HepG2 (cell line): ENCODE data around the gene C5orf15.

Experiments used
- CEBPZ ChIP-seq: IDR thresholded peaks from 2 replicates; pipeline ENCODE4 v1.6.1; 2012; ENCODE audit warnings: low read length, improper control_type of control experiment
- CTCF ChIP-seq: sonication (generic); formaldehyde crosslinking; IDR thresholded peaks from 2 replicates; pipeline ENCODE4 v1.5.0; 2020; ENCODE audit warnings: mild to moderate bottlenecking, missing genetic modification reagents, moderate library complexity
- ESRRA ChIP-seq: sonication (generic); formaldehyde crosslinking; IDR thresholded peaks from 2 replicates; pipeline ENCODE4 v1.5.1; 2020; ENCODE audit warnings: mild to moderate bottlenecking, low read depth, missing genetic modification reagents
- FOSL2 ChIP-seq: sonication (generic); formaldehyde crosslinking; IDR thresholded peaks from 2 replicates; pipeline ENCODE4 v1.4.0; 2020; ENCODE audit warnings: missing genetic modification reagents
- FOXA1 ChIP-seq, 2 experiments: fragments of 450-650 bp in 1 of 2; sonication (generic) in 1 of 2; formaldehyde crosslinking in 1 of 2; IDR thresholded peaks; 2 replicates each; pipeline versions ENCODE4 v1.4.0 to v1.6.1; 2016 to 2020; ENCODE audit warnings: missing genetic modification reagents in 1 of 2
- FOXP4 ChIP-seq: sonication (generic); formaldehyde crosslinking; IDR thresholded peaks from 2 replicates; pipeline ENCODE4 v1.4.0; 2020; ENCODE audit warnings: missing genetic modification reagents
- KMT2A ChIP-seq: sonication (generic); formaldehyde crosslinking; IDR thresholded peaks from 2 replicates; pipeline ENCODE4 v1.4.0; 2020; ENCODE audit warnings: missing genetic modification reagents
- NFYB ChIP-seq: sonication (generic); formaldehyde crosslinking; IDR thresholded peaks from 2 replicates; pipeline ENCODE4 v1.4.0; 2020; ENCODE audit warnings: missing genetic modification reagents
- POLR2AphosphoS5 ChIP-seq: IDR thresholded peaks from 2 replicates; pipeline ENCODE4 v1.6.1; 2012; ENCODE audit warnings: low read depth, low read length
- SMC3 ChIP-seq: IDR thresholded peaks from 2 replicates; pipeline ENCODE4 v1.6.1; 2011; ENCODE audit warnings: low read length, improper control_type of control experiment
- YY1 ChIP-seq: IDR thresholded peaks from 2 replicates; pipeline ENCODE4 v1.6.1; 2011; ENCODE audit warnings: low read length, low read depth, moderate library complexity, mild to moderate bottlenecking; ENCODE audit not compliant: insufficient read depth, insufficient replicate concordance
- ZNF350 ChIP-seq: sonication (generic); formaldehyde crosslinking; IDR thresholded peaks from 2 replicates; pipeline ENCODE4 v1.4.0; 2020; ENCODE audit warnings: mild to moderate bottlenecking, low read depth, missing genetic modification reagents, borderline replicate concordance
- TF ChIP-seq, protein P1 (sequence below): sonication (generic); formaldehyde crosslinking; IDR thresholded peaks from 2 replicates; pipeline ENCODE4 v1.8.1; 2022; ENCODE audit warnings: low read depth, mild to moderate bottlenecking, missing genetic modification reagents
- TF ChIP-seq, protein P2 (sequence below): sonication (generic); formaldehyde crosslinking; conservative IDR thresholded peaks from 2 replicates; pipeline ENCODE4 v1.8.1; 2023; ENCODE audit warnings: missing genetic modification reagents

- TF ChIP-seq CTCF (CRISPR knock-in tag) (no peak), KMT2A (no peak), SMC3 (no peak), POLR2AphosphoS5 (no peak), FOSL2 (no peak), YY1 (no peak), CEBPZ (no peak), FOXA1 (IDR thresholded peaks at IDR 0.05) (no peak), FOXA1 (CRISPR knock-in tag; IDR thresholded peaks at IDR 0.05) (no peak), NFYB (CRISPR knock-in tag) (no peak), ZNF350 (no peak), ESRRA (CRISPR knock-in tag) (no peak), FOXP4 (CRISPR knock-in tag) (no peak)
- TF ChIP-seq, protein P1, sequence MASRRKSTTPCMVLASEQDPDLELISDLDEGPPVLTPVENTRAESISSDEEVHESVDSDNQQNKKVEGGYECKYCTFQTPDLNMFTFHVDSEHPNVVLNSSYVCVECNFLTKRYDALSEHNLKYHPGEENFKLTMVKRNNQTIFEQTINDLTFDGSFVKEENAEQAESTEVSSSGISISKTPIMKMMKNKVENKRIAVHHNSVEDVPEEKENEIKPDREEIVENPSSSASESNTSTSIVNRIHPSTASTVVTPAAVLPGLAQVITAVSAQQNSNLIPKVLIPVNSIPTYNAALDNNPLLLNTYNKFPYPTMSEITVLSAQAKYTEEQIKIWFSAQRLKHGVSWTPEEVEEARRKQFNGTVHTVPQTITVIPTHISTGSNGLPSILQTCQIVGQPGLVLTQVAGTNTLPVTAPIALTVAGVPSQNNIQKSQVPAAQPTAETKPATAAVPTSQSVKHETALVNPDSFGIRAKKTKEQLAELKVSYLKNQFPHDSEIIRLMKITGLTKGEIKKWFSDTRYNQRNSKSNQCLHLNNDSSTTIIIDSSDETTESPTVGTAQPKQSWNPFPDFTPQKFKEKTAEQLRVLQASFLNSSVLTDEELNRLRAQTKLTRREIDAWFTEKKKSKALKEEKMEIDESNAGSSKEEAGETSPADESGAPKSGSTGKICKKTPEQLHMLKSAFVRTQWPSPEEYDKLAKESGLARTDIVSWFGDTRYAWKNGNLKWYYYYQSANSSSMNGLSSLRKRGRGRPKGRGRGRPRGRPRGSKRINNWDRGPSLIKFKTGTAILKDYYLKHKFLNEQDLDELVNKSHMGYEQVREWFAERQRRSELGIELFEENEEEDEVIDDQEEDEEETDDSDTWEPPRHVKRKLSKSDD (CRISPR knock-in tag): no peak
- TF ChIP-seq, protein P2, sequence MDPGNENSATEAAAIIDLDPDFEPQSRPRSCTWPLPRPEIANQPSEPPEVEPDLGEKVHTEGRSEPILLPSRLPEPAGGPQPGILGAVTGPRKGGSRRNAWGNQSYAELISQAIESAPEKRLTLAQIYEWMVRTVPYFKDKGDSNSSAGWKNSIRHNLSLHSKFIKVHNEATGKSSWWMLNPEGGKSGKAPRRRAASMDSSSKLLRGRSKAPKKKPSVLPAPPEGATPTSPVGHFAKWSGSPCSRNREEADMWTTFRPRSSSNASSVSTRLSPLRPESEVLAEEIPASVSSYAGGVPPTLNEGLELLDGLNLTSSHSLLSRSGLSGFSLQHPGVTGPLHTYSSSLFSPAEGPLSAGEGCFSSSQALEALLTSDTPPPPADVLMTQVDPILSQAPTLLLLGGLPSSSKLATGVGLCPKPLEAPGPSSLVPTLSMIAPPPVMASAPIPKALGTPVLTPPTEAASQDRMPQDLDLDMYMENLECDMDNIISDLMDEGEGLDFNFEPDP: no peak
These were observed 26.8 kb downstream of the C5orf15 start for GRCh38 chr5:133941456-133942196.
